WTC11 (cell line): ENCODE results near the gene AGR2.

ENCODE experiments used
- ATF2 ChIP-seq: sonication (generic); formaldehyde crosslinking; IDR thresholded peaks from 2 replicates; pipeline ENCODE4 v1.8.1; 2022; ENCODE audit warnings: low read depth, missing genetic modification reagents, borderline replicate concordance
- CTCF ChIP-seq: fragments of 200-600 bp; IDR thresholded peaks from 2 replicates; pipeline ENCODE4 v1.8.0; 2022; ENCODE audit warnings: antibody characterized with exemption
- ESRRA ChIP-seq: sonication (generic); formaldehyde crosslinking; IDR thresholded peaks from 2 replicates; pipeline ENCODE4 v1.8.1; 2022; ENCODE audit warnings: mild to moderate bottlenecking, missing genetic modification reagents, borderline replicate concordance
- MAX ChIP-seq: sonication (generic); formaldehyde crosslinking; IDR thresholded peaks from 2 replicates; pipeline ENCODE4 v1.8.0; 2022; ENCODE audit warnings: mild to moderate bottlenecking, missing genetic modification reagents
- NFYB ChIP-seq: sonication (generic); formaldehyde crosslinking; conservative IDR thresholded peaks from 2 replicates; pipeline ENCODE4 v1.8.0; 2022; ENCODE audit warnings: low read depth, missing genetic modification reagents
- SMAD4 ChIP-seq: sonication (generic); formaldehyde crosslinking; IDR thresholded peaks from 2 replicates; pipeline ENCODE4 v1.8.0; 2022; ENCODE audit warnings: mild to moderate bottlenecking, missing genetic modification reagents

- no peak for TF ChIP-seq SMAD4
- TF ChIP-seq CTCF: no peak
- no peak for TF ChIP-seq ATF2 (CRISPR knock-in tag)
- TF ChIP-seq ESRRA: no peak
- no peak for TF ChIP-seq MAX
- no peak for TF ChIP-seq NFYB
These were observed 36.9 kb upstream of the AGR2 start for GRCh38 chr7:16841681-16842080.
